CD14-positive monocyte (primary cell): ENCODE data around the gene SYNJ2. TPM values are rescaled to one million over a fixed set of nuclear protein-coding genes. Genes with fewer than 3 reads are reported as not detected.

Experiments used
- DNase-seq, 3 donors: peaks; one replicate each; pipeline ENCODE4 v3.0.0-alpha.2; 2011 to 2022
- H2AFZ ChIP-seq: 2 replicates; pipeline ENCODE4 v1.6.0; 2012; ENCODE audit warnings: mild to moderate bottlenecking, low read depth, low read length, inconsistent platforms; ENCODE audit not compliant: insufficient read depth, poor library complexity, severe bottlenecking
- H3K27ac ChIP-seq, 2 donors: 1 replicate in 1 of 2; 2 replicates in 1 of 2; pipeline ENCODE4 v1.5.1; 2012 to 2013; ENCODE audit warnings: low read length in 2 of 2, control low read depth in 1 of 2, inconsistent platforms in 1 of 2, low read depth in 1 of 2, mild to moderate bottlenecking in 1 of 2
- H3K27me3 ChIP-seq, 2 donors: one replicate each; pipeline versions ENCODE4 v1.6.0 to v1.6.1; 2011 to 2013; ENCODE audit warnings: low read length in 2 of 2; ENCODE audit not compliant: control insufficient read depth in 2 of 2, insufficient read depth in 2 of 2
- H3K36me3 ChIP-seq, 2 donors: replicated peaks in 1 of 2; 1 replicate in 1 of 2; 2 replicates in 1 of 2; pipeline versions ENCODE4 v1.5.1 to v1.6.1; 2012 to 2013; ENCODE audit warnings: low read length in 2 of 2, control low read depth in 1 of 2, inconsistent platforms in 1 of 2, mild to moderate bottlenecking in 1 of 2; ENCODE audit not compliant: insufficient read depth in 2 of 2, control insufficient read depth in 1 of 2
- H3K4me1 ChIP-seq, 2 donors: 1 replicate in 1 of 2; 2 replicates in 1 of 2; pipeline versions ENCODE4 v1.5.1 to v1.6.1; 2012 to 2013; ENCODE audit warnings: low read length in 2 of 2, control low read depth in 1 of 2, inconsistent platforms in 1 of 2, mild to moderate bottlenecking in 1 of 2, moderate library complexity in 1 of 2; ENCODE audit not compliant: insufficient read depth in 2 of 2, control insufficient read depth in 1 of 2
- H3K4me2 ChIP-seq: replicated peaks from 2 replicates; pipeline ENCODE3; 2012; ENCODE audit warnings: low read length, moderate library complexity, mild to moderate bottlenecking; ENCODE audit not compliant: poor library complexity, severe bottlenecking; ENCODE audit errors: extremely low read depth
- H3K4me3 ChIP-seq, 3 experiments: fragments of 200-600 bp in 1 of 3; sonication (generic) in 1 of 3; replicated peaks in 1 of 3; 1 replicate in 2 of 3; 2 replicates in 1 of 3; pipeline ENCODE4 v1.5.1; 2011 to 2013; ENCODE audit warnings: low read length in 3 of 3, mild to moderate bottlenecking in 3 of 3, control low read depth in 2 of 3, low read depth in 2 of 3, inconsistent platforms in 1 of 3, moderate library complexity in 1 of 3
- H3K79me2 ChIP-seq: 2 replicates; pipeline ENCODE4 v1.6.0; 2012; ENCODE audit warnings: mild to moderate bottlenecking, control low read depth, inconsistent platforms, low read length, moderate library complexity; ENCODE audit not compliant: insufficient read depth
- H3K9ac ChIP-seq: 2 replicates; pipeline ENCODE4 v1.6.0; 2017; ENCODE audit warnings: low read length, mild to moderate bottlenecking; ENCODE audit not compliant: insufficient read depth, poor library complexity, severe bottlenecking
- H3K9me3 ChIP-seq, 2 donors: replicated peaks in 1 of 2; 1 replicate in 1 of 2; 2 replicates in 1 of 2; pipeline versions ENCODE4 v1.5.1 to v1.6.1; 2012 to 2013; ENCODE audit warnings: low read length in 2 of 2, control low read depth in 1 of 2; ENCODE audit not compliant: control insufficient read depth in 1 of 2, insufficient read depth in 1 of 2
- H4K20me1 ChIP-seq: 2 replicates; pipeline ENCODE4 v1.6.0; 2012; ENCODE audit warnings: mild to moderate bottlenecking, low read length, control low read depth, moderate library complexity; ENCODE audit not compliant: insufficient read depth
- H3K27ac Mint-ChIP-seq, 7 donors: one replicate each; pipeline ENCODE4 v1.8.0; 2020; ENCODE audit warnings: mild to moderate bottlenecking in 7 of 7, mixed read lengths in 7 of 7, moderate library complexity in 6 of 7, inconsistent platforms in 2 of 7
- H3K27me3 Mint-ChIP-seq, 3 donors: one replicate each; pipeline ENCODE4 v1.8.0; 2021 to 2022; ENCODE audit warnings: low read depth in 3 of 3, mild to moderate bottlenecking in 3 of 3, mixed read lengths in 3 of 3, moderate library complexity in 3 of 3, inconsistent platforms in 1 of 3
- H3K36me3 Mint-ChIP-seq, 2 donors: one replicate each; pipeline ENCODE4 v1.8.0; 2020; ENCODE audit warnings: mixed read lengths in 2 of 2, inconsistent platforms in 1 of 2, mild to moderate bottlenecking in 1 of 2
- H3K4me1 Mint-ChIP-seq: one replicate; pipeline ENCODE4 v1.8.0; 2020; ENCODE audit warnings: mild to moderate bottlenecking, mixed read lengths
- H3K4me3 Mint-ChIP-seq, 2 donors: one replicate each; pipeline ENCODE4 v1.8.0; 2020; ENCODE audit warnings: mild to moderate bottlenecking in 2 of 2, mixed read lengths in 2 of 2, moderate library complexity in 1 of 2
- H3K9me3 Mint-ChIP-seq, 7 donors: one replicate each; pipeline ENCODE4 v1.8.0; 2020 to 2022; ENCODE audit warnings: mixed read lengths in 7 of 7, mild to moderate bottlenecking in 6 of 7, moderate library complexity in 6 of 7, inconsistent platforms in 2 of 7
- WGBS: methylation state at CpG from one replicate; pipeline ENCODE4 v1.1.5; 2013; ENCODE audit warnings: missing lambda C conversion rate; ENCODE audit not compliant: insufficient coverage; 5-methylcytosine and 5-hydroxymethylcytosine counted together
- intact Hi-C, 2 donors: fragments of 100-400 bp; cut with micrococcal nuclease; formaldehyde crosslinking; loops; one replicate each; pipeline versions ENCODE4 v1.15.0 to v1.15.1; 2023
- polyA plus RNA-seq, 3 donors: library from polyadenylated mRNA; depleted of rRNA in 1 of 3; unstranded in 2 of 3; stranded (reverse) in 1 of 3; fragments of 300-500 nt in 2 of 3; fragments of >200 nt in 1 of 3; fragmentation: Illumina TruSeq in 2 of 3; gene quantifications; 1 replicate in 2 of 3; 2 replicates in 1 of 3; pipeline ENCODE4 v1.2.3, GENCODE V29; 2012 to 2021
- TF ChIP-seq, protein P1 (sequence below): fragments of 200-600 bp; IDR thresholded peaks from one replicate; pipeline ENCODE4 v1.8.0; 2022; ENCODE audit warnings: antibody characterized with exemption, mild to moderate bottlenecking

SYNJ2 gene
- polyA plus RNA-seq, 3 donors = 0.82 to 2.0 (median 1.6) TPM

GRCh38 chr6:158068156-158068892 lies 86.7 kb downstream of the SYNJ2 start:
- Mint-ChIP-seq H3K36me3 (peaks cover 0 to 15% of the 10 kb centered on the region in 2 donors), H3K9me3 (peaks cover 0 to 1% (median 0%) of the 10 kb centered on the region in 7 donors), H3K27ac (peak overlapping the region in 5 of 7 donors; percentile 4 to 63 (median 45)), H3K27me3 (peaks cover 0 to 3% (median 0%) of the 10 kb centered on the region in 3 donors), H3K4me3 (no peak overlapping the region), H3K4me1 (peaks cover 20% of the 10 kb centered on the region)
- Histone ChIP-seq H3K4me2 (no peak overlapping the region), H3K36me3 (no peaks in the 10 kb centered on the region), H3K27me3 (no peaks in the 10 kb centered on the region), H3K27ac (no peak overlapping the region), H3K4me3 (no peak overlapping the region), H2AFZ (no peak overlapping the region), H3K9ac (no peak overlapping the region), H3K79me2 (no peaks in the 10 kb centered on the region), H3K4me1 (peaks cover 18 to 19% of the 10 kb centered on the region in 2 donors), H4K20me1 (no peaks in the 10 kb centered on the region), H3K9me3 (no peaks in the 10 kb centered on the region)
- 92% methylated on average over 9 of the region's 10 CpGs for WGBS
- TF ChIP-seq, protein P1, sequence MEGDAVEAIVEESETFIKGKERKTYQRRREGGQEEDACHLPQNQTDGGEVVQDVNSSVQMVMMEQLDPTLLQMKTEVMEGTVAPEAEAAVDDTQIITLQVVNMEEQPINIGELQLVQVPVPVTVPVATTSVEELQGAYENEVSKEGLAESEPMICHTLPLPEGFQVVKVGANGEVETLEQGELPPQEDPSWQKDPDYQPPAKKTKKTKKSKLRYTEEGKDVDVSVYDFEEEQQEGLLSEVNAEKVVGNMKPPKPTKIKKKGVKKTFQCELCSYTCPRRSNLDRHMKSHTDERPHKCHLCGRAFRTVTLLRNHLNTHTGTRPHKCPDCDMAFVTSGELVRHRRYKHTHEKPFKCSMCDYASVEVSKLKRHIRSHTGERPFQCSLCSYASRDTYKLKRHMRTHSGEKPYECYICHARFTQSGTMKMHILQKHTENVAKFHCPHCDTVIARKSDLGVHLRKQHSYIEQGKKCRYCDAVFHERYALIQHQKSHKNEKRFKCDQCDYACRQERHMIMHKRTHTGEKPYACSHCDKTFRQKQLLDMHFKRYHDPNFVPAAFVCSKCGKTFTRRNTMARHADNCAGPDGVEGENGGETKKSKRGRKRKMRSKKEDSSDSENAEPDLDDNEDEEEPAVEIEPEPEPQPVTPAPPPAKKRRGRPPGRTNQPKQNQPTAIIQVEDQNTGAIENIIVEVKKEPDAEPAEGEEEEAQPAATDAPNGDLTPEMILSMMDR = no peak
- intact Hi-C loops = no loop called here
- no peak for DNase-seq

- H3K4me2 ChIP-seq = no peak overlapping the region
- no peaks in the 10 kb centered on the region for H3K9me3 ChIP-seq
- WGBS = 82% methylated on average over 5 of the region's 14 CpGs
- H3K36me3 Mint-ChIP-seq = peaks cover 0 to 11% of the 10 kb centered on the region in 2 donors
- H3K9me3 Mint-ChIP-seq = no peaks in the 10 kb centered on the region
- H3K27me3 ChIP-seq = no peaks in the 10 kb centered on the region
- H3K4me3 Mint-ChIP-seq = no peak overlapping the region
- no peaks in the 10 kb centered on the region for H4K20me1 ChIP-seq
- TF ChIP-seq, protein P1 = no peak
- no peaks in the 10 kb centered on the region for H3K36me3 ChIP-seq
- peak in 2 of 3 donors; percentile 31 to 52 for DNase-seq
- H3K4me1 Mint-ChIP-seq = peaks cover 20% of the 10 kb centered on the region
- H3K79me2 ChIP-seq = no peaks in the 10 kb centered on the region
- intact Hi-C loops = no loop called here
- no peak overlapping the region for H3K4me3 ChIP-seq
- H3K27ac Mint-ChIP-seq = peak overlapping the region in 5 of 7 donors; percentile 16 to 74 (median 52)
- peaks cover 18 to 19% of the 10 kb centered on the region in 2 donors for H3K4me1 ChIP-seq
- H3K27ac ChIP-seq = no peak overlapping the region
- no peak overlapping the region for H2AFZ ChIP-seq
- no peak overlapping the region for H3K9ac ChIP-seq
- H3K27me3 Mint-ChIP-seq = peaks cover 0 to 3% (median 0%) of the 10 kb centered on the region in 3 donors
Measured at GRCh38 chr6:158068893-158069799, 87.5 kb downstream of the SYNJ2 start.
